Neural progenitor cell (in vitro differentiated cells): ENCODE measurements around the gene LYVE1.

ENCODE experiments used
- CTCF ChIP-seq: fragments of 200-600 bp; sonication (generic); IDR thresholded peaks from 2 replicates; pipeline ENCODE4 v1.5.1; 2017; ENCODE audit warnings: antibody characterized with exemption, mild to moderate bottlenecking
- EZH2phosphoT487 ChIP-seq: fragments of 200-600 bp; sonication (generic); IDR thresholded peaks from 2 replicates; pipeline ENCODE4 v1.6.1; 2017; ENCODE audit warnings: antibody characterized with exemption

- TF ChIP-seq EZH2phosphoT487: no peak
- no peak for TF ChIP-seq CTCF
These were observed 25.9 kb upstream of the LYVE1 start for GRCh38 chr11:10594407-10594806.
